NK-92 treated with Interleukin-12 subunit alpha and Interleukin-12 subunit beta, amount 100 ng/mL, for 24 hours (cell line): ENCODE measurements around the gene CELF6.
"Not testable (repeated sequence)": the region's sequence is repeated elsewhere in the genome, so short reads cannot be mapped to it uniquely, and the experiment has no call there.

Experiments
- DNase-seq: peaks from one replicate; lab custom pipeline; 2025; lab: John Stamatoyannopoulos, UW

CELF6 gene

GRCh38 chr15:72315706-72316370, 4.1 kb downstream of the CELF6 start:
- no peak for DNase-seq

DNA sequence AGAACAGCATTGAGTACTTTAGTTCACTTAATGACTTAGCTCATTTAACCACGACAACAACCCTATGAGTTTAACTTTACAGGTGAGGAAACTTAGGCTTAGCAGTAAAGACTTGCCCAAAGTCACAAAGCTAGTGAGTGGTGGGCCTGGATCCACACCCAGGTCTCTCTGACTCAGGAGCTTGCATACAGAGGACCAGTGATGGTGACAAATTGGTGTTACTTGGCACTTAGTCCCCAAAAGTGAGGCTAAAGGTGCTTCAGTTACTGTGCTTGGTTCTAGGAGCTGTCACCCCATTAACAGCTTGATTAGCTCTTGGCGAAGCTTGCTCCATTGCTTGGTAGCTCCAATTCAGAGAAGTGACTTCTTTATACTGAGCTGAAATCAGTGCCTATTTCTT, 6.1 kb downstream of the CELF6 start:
- no peak for DNase-seq

DNA sequence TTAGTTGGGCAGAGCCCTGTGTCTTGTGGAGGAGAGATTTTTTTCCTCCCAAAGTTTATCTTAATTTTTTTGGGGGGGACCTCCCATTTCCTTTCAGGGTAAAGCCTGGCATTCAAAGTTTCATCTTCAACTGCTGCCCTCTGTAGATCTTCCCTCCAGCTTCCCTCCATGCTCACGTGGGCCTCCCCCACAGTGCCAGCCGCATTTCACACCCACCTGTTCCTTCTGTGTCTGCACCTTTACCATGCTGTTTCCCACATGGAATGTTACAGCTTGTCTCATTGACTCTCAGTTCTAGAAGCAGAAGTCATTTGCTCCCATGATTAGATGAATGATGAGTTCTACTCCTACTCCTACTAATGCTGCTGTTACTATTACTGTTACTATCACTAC, 6.5 kb downstream of the CELF6 start:
- no peak for DNase-seq

DNA sequence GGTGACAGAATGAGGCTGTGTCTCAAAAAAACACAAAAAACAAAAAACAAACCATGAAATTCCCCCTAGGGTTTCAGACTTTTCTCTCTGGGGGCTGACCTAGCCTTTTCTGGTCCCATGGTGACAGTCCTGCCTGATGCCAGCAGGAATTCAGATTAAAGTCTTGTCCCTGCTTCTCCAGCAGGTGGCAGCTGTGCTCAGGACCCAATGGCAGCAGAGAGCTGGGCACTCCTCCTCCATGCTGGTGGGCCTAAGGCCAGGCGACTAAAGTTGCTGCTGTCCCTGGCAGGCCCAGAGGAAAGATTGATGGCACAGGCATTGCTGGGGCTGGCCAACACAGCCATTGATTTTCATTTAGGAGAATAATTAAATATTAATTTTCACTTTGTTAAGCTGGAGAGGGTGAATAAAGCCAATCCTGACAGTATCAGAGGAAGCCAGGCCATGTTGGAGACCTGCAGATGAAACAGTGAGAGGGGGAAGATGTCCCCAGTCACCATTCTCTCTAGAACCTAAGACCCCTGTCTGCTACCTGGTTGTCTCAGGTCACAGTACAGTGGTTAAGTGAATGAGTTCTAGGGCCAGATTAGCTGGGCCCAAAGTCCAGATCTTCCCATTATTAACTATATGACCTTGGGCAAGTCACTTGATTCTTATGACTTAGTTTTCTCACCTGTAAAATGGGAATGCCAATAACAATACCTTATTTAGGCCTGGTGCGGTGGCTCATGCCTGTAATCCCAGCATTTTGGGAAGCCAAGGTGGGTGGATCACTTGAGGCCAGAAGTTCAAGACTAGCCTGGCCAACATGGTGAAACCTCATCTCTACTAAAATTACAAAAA, 7.1 kb downstream of the CELF6 start:
- peak; percentile 28 for DNase-seq

GRCh38 chr15:72307026-72307425, 12.9 kb downstream of the CELF6 start:
- no peak for DNase-seq

- DNase-seq: peak; percentile 74
Measured at GRCh38 chr15:72306211-72306785, 13.7 kb downstream of the CELF6 start.

DNA sequence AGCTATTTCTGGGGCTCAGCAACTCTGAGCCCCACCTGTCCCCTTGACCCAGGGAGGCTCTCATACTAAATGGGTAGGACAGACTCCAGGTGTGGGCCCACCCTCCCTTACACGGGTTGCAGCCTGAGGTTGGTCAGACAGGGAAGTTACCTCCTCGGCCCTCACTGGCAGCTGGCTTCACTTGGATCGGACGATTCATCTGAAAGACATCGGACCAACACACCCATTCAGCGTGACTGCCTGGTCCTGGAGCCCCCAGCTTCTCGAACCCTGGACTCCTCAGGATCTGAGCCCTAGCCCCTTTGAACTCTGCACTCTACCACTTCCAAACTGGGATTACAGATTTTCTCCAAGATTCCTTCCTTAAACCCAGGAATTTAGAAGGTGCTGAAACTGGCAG, 15.4 kb downstream of the CELF6 start:
- DNase-seq: no peak

GRCh38 chr15:72302955-72303354, 17.0 kb downstream of the CELF6 start:
- DNase-seq: no peak

DNA sequence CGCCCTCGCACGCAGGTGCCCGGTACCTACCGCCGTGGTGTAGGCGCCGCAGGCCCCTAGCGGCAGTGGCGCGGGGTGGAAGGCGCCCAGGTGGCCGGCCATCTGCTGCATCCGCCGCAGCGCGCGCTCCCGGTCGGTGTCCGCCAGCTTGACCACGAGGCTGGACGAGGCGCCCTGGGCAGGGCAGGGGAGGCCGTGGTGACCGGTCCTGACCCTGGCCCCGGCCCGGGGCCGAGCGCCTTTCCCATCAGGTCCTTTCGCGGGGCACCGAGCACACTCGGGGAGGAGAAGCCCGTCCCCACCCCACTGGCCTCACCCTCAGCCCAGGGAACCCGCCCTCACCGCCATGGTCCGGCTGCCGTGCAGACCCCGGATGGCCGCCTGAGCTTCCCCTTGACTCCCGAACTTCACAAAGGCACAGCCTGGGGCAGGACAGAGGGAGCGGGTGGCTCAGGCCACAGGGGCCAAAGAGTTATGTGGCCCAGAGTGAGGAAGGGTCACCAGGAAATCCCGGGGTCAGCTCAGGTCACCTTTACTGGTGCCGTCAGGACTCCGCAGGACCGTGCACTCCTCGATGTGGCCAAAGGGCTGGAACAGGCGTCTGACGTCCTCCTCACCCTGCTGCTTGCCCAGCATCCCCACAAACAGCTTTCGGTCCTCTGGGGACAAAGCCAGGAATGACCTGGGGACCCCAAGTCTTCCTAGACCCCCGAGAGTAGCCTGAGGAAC, 30.2 kb downstream of the CELF6 start:
- no peak for DNase-seq

DNA sequence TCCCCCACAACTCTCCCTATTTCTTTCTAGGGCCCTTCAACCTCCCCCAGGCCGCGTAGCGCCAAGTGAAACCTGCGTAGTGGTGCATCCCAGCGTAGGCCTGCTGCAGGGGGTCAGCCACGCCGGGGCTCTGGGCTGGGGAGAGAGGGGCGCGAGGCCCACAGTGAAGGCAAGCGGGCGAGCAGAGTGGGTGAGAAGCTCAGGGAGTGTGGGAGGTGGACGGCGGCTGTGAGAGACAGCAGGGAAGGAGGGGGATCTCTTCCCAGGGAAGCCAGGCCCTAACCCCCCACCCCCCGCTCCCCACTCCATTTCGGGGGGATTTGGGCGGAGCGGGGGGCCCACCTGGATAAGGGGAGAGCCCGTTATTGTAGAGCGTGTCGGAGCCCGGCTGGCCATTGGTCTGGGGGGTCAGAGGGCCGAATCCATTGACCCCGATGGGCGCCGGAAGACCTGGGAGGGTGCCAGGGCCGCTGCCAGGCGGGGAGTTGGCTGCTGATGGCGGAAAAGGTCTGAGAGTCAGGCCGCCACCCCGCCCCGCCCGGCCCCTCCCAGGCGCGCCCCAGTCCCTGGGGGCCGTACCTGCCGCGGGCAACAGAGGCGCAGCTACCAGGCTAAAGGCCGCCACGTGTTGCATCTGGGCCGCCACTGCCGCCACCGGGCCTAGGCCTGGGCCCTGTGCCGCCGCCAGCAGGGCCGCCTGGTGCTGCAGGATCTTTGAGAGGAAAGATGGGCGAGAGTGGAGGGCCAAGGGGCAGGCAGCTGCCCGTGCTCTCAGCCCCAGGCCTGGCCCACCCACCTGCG, 31.0 kb downstream of the CELF6 start:
- no peak for DNase-seq

- DNase-seq: no peak
Measured at GRCh38 chr15:72285927-72286516, 33.9 kb downstream of the CELF6 start.

DNA sequence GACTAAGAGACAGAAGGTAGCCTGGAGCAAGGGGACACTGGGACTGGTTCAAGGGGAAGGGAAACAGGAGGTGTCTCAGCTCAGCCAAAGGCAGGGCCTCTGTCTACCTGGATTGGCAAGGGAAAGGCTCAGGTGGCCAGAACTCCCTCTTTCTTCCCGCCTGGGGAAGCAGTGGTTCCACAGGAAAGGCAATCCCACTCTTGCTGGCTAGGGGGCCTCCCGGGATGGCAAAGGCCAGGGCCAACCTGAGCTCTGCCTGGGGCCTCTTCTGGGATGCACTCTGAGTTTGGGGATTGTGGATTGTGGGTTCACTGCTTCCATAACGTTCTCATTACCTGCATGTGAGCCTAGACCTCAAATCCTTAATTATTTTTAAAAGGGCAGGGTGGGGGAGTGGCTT, 34.6 kb downstream of the CELF6 start:
- no peak for DNase-seq

DNA sequence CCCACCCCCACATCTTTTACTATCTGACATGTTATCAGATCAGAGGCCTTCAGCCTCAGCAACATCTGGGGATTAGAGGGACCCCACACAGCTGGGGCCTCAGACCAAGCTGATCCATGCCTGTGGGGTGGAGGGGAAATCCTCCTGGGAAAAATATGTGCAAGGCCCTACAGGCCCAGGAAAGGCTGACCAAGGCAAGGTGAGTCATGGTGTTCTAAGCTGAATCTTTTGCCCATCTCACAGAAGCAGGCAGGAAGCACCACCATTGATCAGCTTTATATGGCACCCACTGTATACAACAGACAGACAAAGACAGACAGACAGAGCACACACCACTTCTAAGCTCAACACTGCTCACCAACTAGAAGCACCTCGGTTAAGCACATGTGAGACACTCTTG, 35.2 kb downstream of the CELF6 start:
- no peak for DNase-seq

- DNase-seq: no peak
Measured at GRCh38 chr15:72281713-72282112, 38.2 kb downstream of the CELF6 start.

GRCh38 chr15:72280751-72281150, 39.2 kb downstream of the CELF6 start:
- no peak for DNase-seq

GRCh38 chr15:72278737-72279136, 41.2 kb downstream of the CELF6 start:
- DNase-seq: no peak

DNA sequence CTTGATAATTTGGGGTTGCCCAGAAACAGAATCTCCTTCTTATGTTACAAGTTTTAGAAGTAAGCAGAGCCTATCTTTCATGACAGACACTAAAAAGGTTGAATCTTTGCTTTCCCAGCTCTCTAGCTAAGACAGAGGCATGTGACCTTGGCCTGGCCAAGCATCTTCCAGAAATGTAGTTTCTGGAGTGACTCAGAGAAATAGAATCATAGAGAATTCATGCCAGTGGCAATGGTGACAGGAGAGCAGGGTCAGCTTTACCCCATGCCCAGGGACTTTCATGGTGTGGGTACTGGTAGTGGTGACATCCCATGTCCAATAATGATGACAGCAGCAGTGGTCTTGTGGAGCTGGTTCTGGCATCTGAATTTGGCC, 43.6 kb downstream of the CELF6 start:
- DNase-seq: no peak

- not testable (repeated sequence) for DNase-seq
Measured at GRCh38 chr15:72275635-72276325, 44.2 kb downstream of the CELF6 start.

DNA sequence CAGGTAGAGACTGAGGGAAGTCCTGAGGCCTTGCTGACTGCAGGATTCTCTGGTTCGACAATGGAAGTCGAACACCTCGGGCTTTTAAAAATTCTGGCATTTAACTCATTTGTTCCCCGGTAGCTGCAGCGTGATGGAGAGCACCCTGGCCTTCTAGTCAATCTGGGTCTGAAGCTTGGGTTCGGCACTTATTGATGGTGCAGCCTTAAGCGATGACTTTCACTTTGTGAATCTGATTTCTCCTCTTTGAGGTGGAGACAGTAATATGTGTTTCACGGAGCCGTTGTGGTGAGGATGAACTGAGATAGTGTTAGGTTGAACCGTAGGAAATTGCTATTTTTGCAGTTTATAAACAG, 47.0 kb downstream of the CELF6 start:
- DNase-seq: no peak

- peak; percentile 99 for DNase-seq
Measured at GRCh38 chr15:72272213-72272996, 47.6 kb downstream of the CELF6 start, which contains the start of gene PARP6. Gene PARP6, minus strand, starts transcription at chr15:72272554. Its CDS starts 5,077 bp downstream, at chr15:72267477.
